Stimulated activated memory B cell treated with anti-CD40 and anti-IgM and Interleukin-4, amounts not matched to agents 10 μg/mL and 1 μg/mL and 100 μg/mL, for 72 hours (primary cell): Measurements from ENCODE around the gene CRACDL.

Experiments used
- ATAC-seq: fragments of 150-1000 bp; cut with Tn5 transposase; 2 replicates; pipeline ENCODE4 v1.10.0; 2021
- H3K27ac Mint-ChIP-seq: one replicate; pipeline ENCODE4 v1.8.0; 2022; ENCODE audit warnings: mild to moderate bottlenecking, mixed read lengths
- H3K27me3 Mint-ChIP-seq: one replicate; pipeline ENCODE4 v1.8.0; 2022; ENCODE audit warnings: mixed read lengths
- H3K36me3 Mint-ChIP-seq: one replicate; pipeline ENCODE4 v1.8.0; 2022; ENCODE audit warnings: mixed read lengths
- H3K4me1 Mint-ChIP-seq: one replicate; pipeline ENCODE4 v1.8.0; 2022; ENCODE audit warnings: mixed read lengths
- H3K4me3 Mint-ChIP-seq: one replicate; pipeline ENCODE4 v1.8.0; 2022; ENCODE audit warnings: mild to moderate bottlenecking, moderate library complexity, mixed read lengths
- H3K9me3 Mint-ChIP-seq: one replicate; pipeline ENCODE4 v1.8.0; 2022; ENCODE audit warnings: mixed read lengths

The CRACDL gene

GRCh38 chr2:98935777-98936352 is at the start of gene CRACDL:
Gene CRACDL (minus strand): TSS chr2:98936225. CDS start chr2:98846800, 89,425 bp downstream.
- Mint-ChIP-seq H3K9me3 (no peaks in the 10 kb centered on the region), H3K36me3 (no peaks in the 10 kb centered on the region), H3K4me1 (peaks cover 22% of the 10 kb centered on the region), H3K27ac (no peak within 1 kb of the TSS), H3K27me3 (peaks cover 83% of the 10 kb centered on the region), H3K4me3 (peak within 1 kb of the TSS; percentile 65)
- ATAC-seq, result peak; percentile 10

- peaks cover 49% of the 10 kb centered on the region for H3K36me3 Mint-ChIP-seq
- no peaks in the 10 kb centered on the region for H3K4me1 Mint-ChIP-seq
- peaks cover 45% of the 10 kb centered on the region for H3K27me3 Mint-ChIP-seq
- ATAC-seq, result no peak
- no peak overlapping the region for H3K27ac Mint-ChIP-seq
- H3K9me3 Mint-ChIP-seq, result peaks cover 33% of the 10 kb centered on the region
- no peak overlapping the region for H3K4me3 Mint-ChIP-seq
Measured at GRCh38 chr2:98975611-98976010, 39.6 kb upstream of the CRACDL start.

- ATAC-seq, result no peak
- H3K27me3 Mint-ChIP-seq, result peaks cover 59% of the 10 kb centered on the region
- no peak overlapping the region for H3K27ac Mint-ChIP-seq
- H3K4me1 Mint-ChIP-seq, result no peaks in the 10 kb centered on the region
- H3K9me3 Mint-ChIP-seq, result peaks cover 43% of the 10 kb centered on the region
- H3K4me3 Mint-ChIP-seq, result no peak overlapping the region
- peaks cover 40% of the 10 kb centered on the region for H3K36me3 Mint-ChIP-seq
Measured at GRCh38 chr2:98972582-98973167, 36.6 kb upstream of the CRACDL start.

- no peak overlapping the region for H3K4me3 Mint-ChIP-seq
- no peaks in the 10 kb centered on the region for H3K27me3 Mint-ChIP-seq
- no peaks in the 10 kb centered on the region for H3K36me3 Mint-ChIP-seq
- H3K9me3 Mint-ChIP-seq, result peaks cover 15% of the 10 kb centered on the region
- no peak for ATAC-seq
- no peak overlapping the region for H3K27ac Mint-ChIP-seq
- no peaks in the 10 kb centered on the region for H3K4me1 Mint-ChIP-seq
Measured at GRCh38 chr2:98959810-98960507, 23.9 kb upstream of the CRACDL start.

- no peak overlapping the region for H3K4me3 Mint-ChIP-seq
- H3K36me3 Mint-ChIP-seq, result no peaks in the 10 kb centered on the region
- H3K27ac Mint-ChIP-seq, result no peak overlapping the region
- H3K4me1 Mint-ChIP-seq, result no peaks in the 10 kb centered on the region
- no peak for ATAC-seq
- H3K9me3 Mint-ChIP-seq, result no peaks in the 10 kb centered on the region
- H3K27me3 Mint-ChIP-seq, result peaks cover 38% of the 10 kb centered on the region
Measured at GRCh38 chr2:98952966-98953365, 16.9 kb upstream of the CRACDL start.

- no peak for ATAC-seq
- Mint-ChIP-seq H3K36me3 (no peaks in the 10 kb centered on the region), H3K27me3 (peaks cover 57% of the 10 kb centered on the region), H3K4me1 (no peaks in the 10 kb centered on the region), H3K9me3 (no peaks in the 10 kb centered on the region), H3K27ac (no peak overlapping the region), H3K4me3 (no peak overlapping the region)
Measured at GRCh38 chr2:98948956-98949739, 13.1 kb upstream of the CRACDL start.

GRCh38 chr2:98947554-98947953 is 11.5 kb upstream of the CRACDL start:
- no peak for ATAC-seq
- H3K9me3 Mint-ChIP-seq, result no peaks in the 10 kb centered on the region
- peaks cover 57% of the 10 kb centered on the region for H3K27me3 Mint-ChIP-seq
- H3K4me1 Mint-ChIP-seq, result no peaks in the 10 kb centered on the region
- no peak overlapping the region for H3K4me3 Mint-ChIP-seq
- no peak overlapping the region for H3K27ac Mint-ChIP-seq
- H3K36me3 Mint-ChIP-seq, result no peaks in the 10 kb centered on the region

- Mint-ChIP-seq H3K4me3 (no peak overlapping the region), H3K27me3 (peaks cover 54% of the 10 kb centered on the region), H3K27ac (no peak overlapping the region), H3K36me3 (no peaks in the 10 kb centered on the region), H3K9me3 (no peaks in the 10 kb centered on the region), H3K4me1 (no peaks in the 10 kb centered on the region)
- no peak for ATAC-seq
Measured at GRCh38 chr2:98946855-98947254, 10.8 kb upstream of the CRACDL start.

GRCh38 chr2:98944775-98945174 is 8.8 kb upstream of the CRACDL start:
- Mint-ChIP-seq H3K9me3 (no peaks in the 10 kb centered on the region), H3K4me1 (no peaks in the 10 kb centered on the region), H3K4me3 (no peak overlapping the region), H3K27me3 (peaks cover 38% of the 10 kb centered on the region), H3K27ac (no peak overlapping the region), H3K36me3 (no peaks in the 10 kb centered on the region)
- ATAC-seq, result no peak

GRCh38 chr2:98940102-98940501 is 4.1 kb upstream of the CRACDL start:
- H3K4me1 Mint-ChIP-seq, result peaks cover 20% of the 10 kb centered on the region
- no peaks in the 10 kb centered on the region for H3K9me3 Mint-ChIP-seq
- no peaks in the 10 kb centered on the region for H3K36me3 Mint-ChIP-seq
- H3K27ac Mint-ChIP-seq, result no peak overlapping the region
- H3K4me3 Mint-ChIP-seq, result no peak overlapping the region
- peaks cover 45% of the 10 kb centered on the region for H3K27me3 Mint-ChIP-seq
- no peak for ATAC-seq

- H3K4me1 Mint-ChIP-seq, result peaks cover 22% of the 10 kb centered on the region
- H3K36me3 Mint-ChIP-seq, result no peaks in the 10 kb centered on the region
- H3K27ac Mint-ChIP-seq, result no peak overlapping the region
- H3K4me3 Mint-ChIP-seq, result no peak overlapping the region
- no peaks in the 10 kb centered on the region for H3K9me3 Mint-ChIP-seq
- no peak for ATAC-seq
- peaks cover 67% of the 10 kb centered on the region for H3K27me3 Mint-ChIP-seq
Measured at GRCh38 chr2:98937906-98938305, 1.9 kb upstream of the CRACDL start.

GRCh38 chr2:98936353-98937351 is 627 bp upstream of the CRACDL start:
- Mint-ChIP-seq H3K4me3 (peak overlapping the region; percentile 65), H3K4me1 (peaks cover 22% of the 10 kb centered on the region), H3K27me3 (peaks cover 79% of the 10 kb centered on the region), H3K27ac (no peak overlapping the region), H3K9me3 (no peaks in the 10 kb centered on the region), H3K36me3 (no peaks in the 10 kb centered on the region)
- peak; percentile 44 for ATAC-seq

- Mint-ChIP-seq H3K4me1 (peaks cover 22% of the 10 kb centered on the region), H3K36me3 (no peaks in the 10 kb centered on the region), H3K27ac (no peak overlapping the region), H3K9me3 (no peaks in the 10 kb centered on the region), H3K27me3 (peaks cover 82% of the 10 kb centered on the region), H3K4me3 (peak overlapping the region; percentile 30)
- ATAC-seq, result no peak
Measured at GRCh38 chr2:98935111-98935770, 784 bp downstream of the CRACDL start.

GRCh38 chr2:98932778-98933343 is 3.2 kb downstream of the CRACDL start:
- Mint-ChIP-seq H3K27ac (no peak overlapping the region), H3K36me3 (no peaks in the 10 kb centered on the region), H3K27me3 (peaks cover 58% of the 10 kb centered on the region), H3K4me1 (peaks cover 20% of the 10 kb centered on the region), H3K9me3 (no peaks in the 10 kb centered on the region), H3K4me3 (no peak overlapping the region)
- no peak for ATAC-seq
